GM23338 (cell line): ENCODE data around the gene TOPAZ1.
A peak's percentile ranks its signal among the peaks of the same experiment; 100 is the strongest.

Source experiments
- CTCF ChIP-seq, 2 experiments: fragments of 200-600 bp in 1 of 2; sonication (generic) in 1 of 2; conservative IDR thresholded peaks; 2 replicates each; pipeline versions ENCODE4 v1.5.1 to v1.6.1; 2016 to 2017; ENCODE audit warnings: antibody characterized with exemption in 2 of 2, low read depth in 2 of 2, mild to moderate bottlenecking in 2 of 2, moderate library complexity in 1 of 2
- REST ChIP-seq: IDR thresholded peaks from one replicate; pipeline ENCODE4 v1.6.1; 2018; ENCODE audit warnings: antibody characterized with exemption; ENCODE audit not compliant: unreplicated experiment

- no peak for TF ChIP-seq REST
- TF ChIP-seq CTCF (conservative IDR thresholded peaks at IDR 0.05; ENCODE audit: low read depth in 2 of 2), result peak; percentile 39 to 43
These were observed 95.6 kb downstream of the TOPAZ1 start for GRCh38 chr3:44337248-44337785.
